Loucy (cell line): Measurements from ENCODE around the gene RBM6.
A peak's percentile ranks its signal among the peaks of the same experiment; 100 is the strongest.

ENCODE experiments used
- H2AFZ ChIP-seq: fragments of 200-600 bp; sonication (generic); 2 replicates; pipeline ENCODE4 v1.6.0; 2016; ENCODE audit warnings: antibody characterized with exemption, mild to moderate bottlenecking, low read length, moderate library complexity
- H3F3A ChIP-seq: fragments of 200-600 bp; 2 replicates; pipeline ENCODE4 v1.6.0; 2016; ENCODE audit warnings: antibody characterized with exemption, low read depth, mild to moderate bottlenecking
- H3K27me3 ChIP-seq: fragments of 200-600 bp; sonication (generic); 2 replicates; pipeline ENCODE4 v1.6.1; 2014; ENCODE audit warnings: low read length, mild to moderate bottlenecking; ENCODE audit not compliant: insufficient read depth, poor library complexity, severe bottlenecking
- H3K36me3 ChIP-seq: fragments of 200-600 bp; sonication (generic); 2 replicates; pipeline ENCODE4 v1.6.1; 2016; ENCODE audit warnings: low read length; ENCODE audit not compliant: insufficient read depth
- H3K4me1 ChIP-seq: fragments of 200-600 bp; sonication (generic); 2 replicates; pipeline ENCODE4 v1.5.1; 2014; ENCODE audit warnings: low read length, mild to moderate bottlenecking; ENCODE audit not compliant: insufficient read depth, poor library complexity, severe bottlenecking
- H3K4me2 ChIP-seq: fragments of 200-600 bp; sonication (generic); 2 replicates; pipeline ENCODE4 v1.6.0; 2014; ENCODE audit warnings: antibody characterized with exemption, low read length, low read depth, mild to moderate bottlenecking; ENCODE audit not compliant: poor library complexity, severe bottlenecking
- H3K4me3 ChIP-seq: fragments of 200-600 bp; sonication (generic); 2 replicates; pipeline ENCODE4 v1.5.1; 2014; ENCODE audit warnings: low read length, mild to moderate bottlenecking, mixed read lengths; ENCODE audit not compliant: poor library complexity, severe bottlenecking
- H3K79me2 ChIP-seq: fragments of 200-600 bp; sonication (generic); 2 replicates; pipeline ENCODE4 v1.6.1; 2014; ENCODE audit warnings: low read length; ENCODE audit not compliant: insufficient read depth
- H3K9ac ChIP-seq: fragments of 200-600 bp; sonication (generic); 2 replicates; pipeline ENCODE4 v1.6.0; 2014; ENCODE audit warnings: mild to moderate bottlenecking, low read depth, low read length, moderate library complexity; ENCODE audit not compliant: poor library complexity, severe bottlenecking
- H3K9me2 ChIP-seq: fragments of 200-600 bp; sonication (generic); replicated peaks from 2 replicates; pipeline ENCODE4 v1.6.1; 2016; ENCODE audit warnings: low read depth, low read length, mixed read lengths
- H3K9me3 ChIP-seq: fragments of 200-600 bp; sonication (generic); 2 replicates; pipeline ENCODE4 v1.6.1; 2014; ENCODE audit warnings: mild to moderate bottlenecking, antibody characterized with exemption, low read length, low read depth; ENCODE audit not compliant: insufficient read depth
- H4K20me1 ChIP-seq: fragments of 200-600 bp; sonication (generic); 2 replicates; pipeline ENCODE4 v1.6.0; 2014; ENCODE audit warnings: antibody characterized with exemption, low read length, mild to moderate bottlenecking; ENCODE audit not compliant: insufficient read depth, poor library complexity, severe bottlenecking
- EZH2phosphoT487 ChIP-seq: fragments of 200-600 bp; IDR thresholded peaks from 2 replicates; pipeline ENCODE4 v1.6.1; 2018; ENCODE audit warnings: antibody characterized with exemption, mild to moderate bottlenecking, moderate library complexity, borderline replicate concordance
- TF ChIP-seq, protein P1 (sequence below): fragments of 200-600 bp; sonication (generic); conservative IDR thresholded peaks from 2 replicates; pipeline ENCODE4 v1.5.1; 2014; ENCODE audit warnings: mild to moderate bottlenecking, antibody characterized with exemption, low read length

The RBM6 gene

DNA sequence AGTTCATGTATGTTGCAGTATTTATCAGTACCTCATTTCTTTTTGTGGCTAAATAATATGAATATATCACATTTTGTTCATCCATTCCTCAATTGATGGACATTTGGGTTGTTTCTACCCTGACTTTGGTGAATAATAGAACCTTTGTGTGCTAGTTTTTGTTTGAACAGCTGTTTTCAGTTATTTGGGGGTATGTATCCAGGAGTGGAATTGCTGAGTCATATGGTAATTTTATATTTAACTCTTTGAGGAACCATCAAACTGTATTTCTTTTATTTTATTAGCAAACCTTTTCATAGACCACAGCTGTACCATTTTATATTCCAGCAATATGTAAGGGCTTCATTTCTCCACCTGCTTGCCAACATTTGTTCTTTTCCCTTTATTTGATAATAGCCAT, 110.4 kb downstream of the RBM6 start:
- H3F3A ChIP-seq, result no peaks in the 10 kb centered on the region
- TF ChIP-seq, protein P1, sequence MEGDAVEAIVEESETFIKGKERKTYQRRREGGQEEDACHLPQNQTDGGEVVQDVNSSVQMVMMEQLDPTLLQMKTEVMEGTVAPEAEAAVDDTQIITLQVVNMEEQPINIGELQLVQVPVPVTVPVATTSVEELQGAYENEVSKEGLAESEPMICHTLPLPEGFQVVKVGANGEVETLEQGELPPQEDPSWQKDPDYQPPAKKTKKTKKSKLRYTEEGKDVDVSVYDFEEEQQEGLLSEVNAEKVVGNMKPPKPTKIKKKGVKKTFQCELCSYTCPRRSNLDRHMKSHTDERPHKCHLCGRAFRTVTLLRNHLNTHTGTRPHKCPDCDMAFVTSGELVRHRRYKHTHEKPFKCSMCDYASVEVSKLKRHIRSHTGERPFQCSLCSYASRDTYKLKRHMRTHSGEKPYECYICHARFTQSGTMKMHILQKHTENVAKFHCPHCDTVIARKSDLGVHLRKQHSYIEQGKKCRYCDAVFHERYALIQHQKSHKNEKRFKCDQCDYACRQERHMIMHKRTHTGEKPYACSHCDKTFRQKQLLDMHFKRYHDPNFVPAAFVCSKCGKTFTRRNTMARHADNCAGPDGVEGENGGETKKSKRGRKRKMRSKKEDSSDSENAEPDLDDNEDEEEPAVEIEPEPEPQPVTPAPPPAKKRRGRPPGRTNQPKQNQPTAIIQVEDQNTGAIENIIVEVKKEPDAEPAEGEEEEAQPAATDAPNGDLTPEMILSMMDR, result no peak
- TF ChIP-seq EZH2phosphoT487, result no peak
- peaks cover 69% of the 10 kb centered on the region for H3K36me3 ChIP-seq
- H3K4me1 ChIP-seq, result peaks cover 9% of the 10 kb centered on the region
- no peaks in the 10 kb centered on the region for H3K9me3 ChIP-seq
- H2AFZ ChIP-seq, result no peak overlapping the region
- H3K27me3 ChIP-seq, result no peaks in the 10 kb centered on the region
- peak overlapping the region; percentile 32 for H3K4me2 ChIP-seq
- H3K9me2 ChIP-seq, result no peaks in the 10 kb centered on the region
- no peak overlapping the region for H3K9ac ChIP-seq
- H4K20me1 ChIP-seq, result no peaks in the 10 kb centered on the region
- no peak overlapping the region for H3K4me3 ChIP-seq
- H3K79me2 ChIP-seq, result no peaks in the 10 kb centered on the region

DNA sequence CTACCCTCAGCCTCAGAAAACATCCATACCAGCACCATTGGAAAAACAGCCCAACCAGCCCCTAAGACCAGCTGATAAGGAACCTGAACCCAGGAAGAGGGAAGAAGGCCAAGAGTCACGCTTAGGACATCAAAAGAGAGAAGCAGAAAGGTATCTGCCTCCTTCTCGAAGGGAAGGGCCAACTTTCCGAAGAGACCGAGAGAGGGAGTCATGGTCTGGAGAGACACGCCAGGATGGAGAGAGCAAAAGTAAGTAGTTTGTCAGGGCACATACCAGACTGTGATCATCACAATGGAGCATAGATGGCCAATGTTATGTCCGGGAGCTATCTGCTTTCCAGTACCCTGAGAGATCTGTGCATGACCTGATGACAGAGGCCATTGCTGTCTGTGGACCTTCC, 117.8 kb downstream of the RBM6 start:
- Histone ChIP-seq H3K9me3 (no peaks in the 10 kb centered on the region), H3K79me2 (no peaks in the 10 kb centered on the region), H3K27me3 (no peaks in the 10 kb centered on the region), H3K4me2 (no peak overlapping the region), H3K4me3 (no peak overlapping the region), H2AFZ (no peak overlapping the region), H3K4me1 (no peaks in the 10 kb centered on the region), H4K20me1 (no peaks in the 10 kb centered on the region), H3K36me3 (peaks cover 82% of the 10 kb centered on the region; the same call in 1 of the 2 replicates), H3F3A (no peaks in the 10 kb centered on the region), H3K9me2 (no peaks in the 10 kb centered on the region), H3K9ac (no peak overlapping the region)
- TF ChIP-seq, protein P1, result no peak
- TF ChIP-seq EZH2phosphoT487, result no peak

DNA sequence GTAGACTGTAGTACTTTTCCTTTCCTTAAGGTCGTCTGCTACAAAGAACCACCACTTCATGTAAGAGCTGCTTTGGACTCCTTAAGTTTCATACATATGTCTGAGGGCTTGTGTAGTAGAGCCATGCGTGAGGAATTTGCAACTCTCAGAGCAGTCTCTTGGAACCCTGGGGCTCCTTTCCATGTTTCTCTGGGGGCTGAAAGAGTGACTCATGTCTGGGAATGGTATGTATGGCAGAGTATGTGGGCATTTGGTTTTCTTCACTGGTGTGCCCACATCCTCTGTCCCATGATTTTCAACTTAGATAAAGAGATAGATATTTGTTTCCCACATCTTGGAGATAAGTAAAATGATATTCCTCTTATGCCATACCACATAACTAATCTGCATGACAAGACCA, 128.2 kb downstream of the RBM6 start:
- no peak for TF ChIP-seq EZH2phosphoT487
- TF ChIP-seq, protein P1, result no peak
- peaks cover 93% of the 10 kb centered on the region for H3K36me3 ChIP-seq

More for the DNA sequence above, 128.2 kb downstream of the RBM6 start:
- Histone ChIP-seq H3K4me2 (no peak overlapping the region), H3K9ac (no peak overlapping the region), H3K4me3 (no peak overlapping the region), H3K9me3 (no peaks in the 10 kb centered on the region), H3K79me2 (no peaks in the 10 kb centered on the region), H4K20me1 (no peaks in the 10 kb centered on the region), H3K9me2 (no peaks in the 10 kb centered on the region), H2AFZ (no peak overlapping the region), H3F3A (no peaks in the 10 kb centered on the region), H3K4me1 (no peaks in the 10 kb centered on the region), H3K27me3 (no peaks in the 10 kb centered on the region)
